ELF-1 (cell line): ENCODE measurements around the gene CYP26C1.

Source experiments
- DNase-seq: peaks from one replicate; pipeline ENCODE4 v3.0.0-alpha.2; 2016; ENCODE audit warnings: low read depth, low spot score

CYP26C1 gene

GRCh38 chr10:93110472-93111146 lies 50.0 kb downstream of the CYP26C1 start:
- no peak for DNase-seq

- DNase-seq, result no peak
These were observed 52.4 kb downstream of the CYP26C1 start for GRCh38 chr10:93113042-93113441.

- DNase-seq, result peak; percentile 82
These were observed 55.2 kb downstream of the CYP26C1 start for GRCh38 chr10:93115661-93116383.
